IMR-90 (cell line): ENCODE measurements around the gene PDCD2L.

Source experiments
- BHLHE40 ChIP-seq: fragments of 150-350 bp; IDR thresholded peaks from 2 replicates; pipeline ENCODE4 v1.6.1; 2016; ENCODE audit warnings: mild to moderate bottlenecking, low read depth, low read length
- CEBPB ChIP-seq: IDR thresholded peaks from 2 replicates; pipeline ENCODE4 v1.6.1; 2012; ENCODE audit warnings: low read depth, low read length, improper control_type of control experiment
- CTCF ChIP-seq: conservative IDR thresholded peaks from 2 replicates; pipeline ENCODE4 v1.5.1; 2012; ENCODE audit warnings: mild to moderate bottlenecking, low read depth, low read length, improper control_type of control experiment
- FOS ChIP-seq: fragments of 150-350 bp; IDR thresholded peaks from 2 replicates; pipeline ENCODE4 v1.6.1; 2016; ENCODE audit warnings: low read depth, low read length
- MAFK ChIP-seq: IDR thresholded peaks from 2 replicates; pipeline ENCODE4 v1.6.1; 2012; ENCODE audit warnings: low read depth, low read length, improper control_type of control experiment
- MAZ ChIP-seq: IDR thresholded peaks from 2 replicates; pipeline ENCODE4 v1.6.1; 2012; ENCODE audit warnings: low read depth, mild to moderate bottlenecking, low read length, improper control_type of control experiment, moderate library complexity, borderline replicate concordance
- POLR2A ChIP-seq: IDR thresholded peaks from 2 replicates; pipeline ENCODE4 v1.6.1; 2012; ENCODE audit warnings: mild to moderate bottlenecking, low read depth, low read length
- RAD21 ChIP-seq: IDR thresholded peaks from 2 replicates; pipeline ENCODE4 v1.6.1; 2012; ENCODE audit warnings: low read length, improper control_type of control experiment
- RCOR1 ChIP-seq: IDR thresholded peaks from 2 replicates; pipeline ENCODE4 v1.6.1; 2012; ENCODE audit warnings: mild to moderate bottlenecking, low read length, improper control_type of control experiment; ENCODE audit not compliant: insufficient replicate concordance
- RFX5 ChIP-seq: IDR thresholded peaks from 2 replicates; pipeline ENCODE4 v1.8.0; 2012; ENCODE audit warnings: low read depth, mild to moderate bottlenecking, low read length, moderate library complexity
- SMC3 ChIP-seq: fragments of 150-350 bp; IDR thresholded peaks from 2 replicates; pipeline ENCODE4 v1.6.1; 2016; ENCODE audit warnings: low read depth, mild to moderate bottlenecking, antibody characterized with exemption, low read length, moderate library complexity
- USF2 ChIP-seq: fragments of 150-350 bp; IDR thresholded peaks from 2 replicates; pipeline ENCODE4 v1.6.1; 2017; ENCODE audit warnings: mild to moderate bottlenecking, antibody characterized with exemption, low read length, low read depth

- TF ChIP-seq CTCF (no peak), MAFK (no peak), SMC3 (no peak), CEBPB (no peak), POLR2A (no peak), MAZ (no peak), RFX5 (no peak), FOS (no peak), RCOR1 (no peak), USF2 (no peak), RAD21 (no peak), BHLHE40 (no peak)
Observed at GRCh38 chr19:34368338-34368737, 35.9 kb upstream of the PDCD2L start.
